Transverse colon (tissue), 4 donors: ENCODE data around the gene GATA3.

Experiments
- POLR2A ChIP-seq: fragments of 450-650 bp; IDR thresholded peaks from one replicate; pipeline ENCODE4 v1.6.1; 2016; ENCODE audit warnings: antibody characterized with exemption, mild to moderate bottlenecking, moderate library complexity
- POLR2AphosphoS5 ChIP-seq, 3 donors: sonication (generic); formaldehyde crosslinking; IDR thresholded peaks; one replicate each; pipeline ENCODE4 v1.6.1; 2016; ENCODE audit warnings: antibody characterized with exemption in 3 of 3
- TF ChIP-seq, protein P1 (sequence below), 5 experiments: fragments of 200-600 bp in 3 of 5; fragments of 450-650 bp in 2 of 5; sonication (generic) in 3 of 5; IDR thresholded peaks; 1 replicate in 2 of 5; 2 replicates in 3 of 5; pipeline ENCODE4 v1.5.1; 2016 to 2017; ENCODE audit warnings: antibody characterized with exemption in 5 of 5, inconsistent platforms in 3 of 5, mild to moderate bottlenecking in 2 of 5, moderate library complexity in 1 of 5

DNA sequence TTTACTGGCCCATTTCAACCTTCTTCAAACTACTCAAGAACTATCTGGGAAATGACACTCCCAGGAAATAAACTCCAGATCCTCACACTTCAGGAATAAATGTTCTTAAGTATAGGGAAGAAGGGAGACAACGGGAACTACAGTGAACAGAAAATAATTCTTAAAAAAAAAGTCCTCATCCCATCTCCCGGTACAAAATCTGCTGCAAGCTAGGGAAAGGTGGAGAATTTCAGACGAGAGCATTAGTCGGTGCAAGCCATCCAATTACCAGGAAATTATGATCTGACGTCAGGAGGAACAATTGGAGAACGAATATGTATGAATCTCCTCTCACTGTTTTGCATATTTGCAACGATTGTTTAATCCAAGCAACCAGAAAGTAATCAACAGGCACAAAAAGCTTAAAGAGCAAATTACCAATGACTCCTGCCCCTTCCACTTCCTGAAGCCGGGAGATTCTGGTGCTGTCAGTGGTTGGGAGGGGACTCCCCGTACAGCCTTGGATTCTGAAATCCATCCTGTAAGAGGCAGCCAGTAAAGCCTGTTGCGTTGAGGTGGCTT, 15.1 kb upstream of the GATA3 start:
- no peak for TF ChIP-seq POLR2A
- TF ChIP-seq, protein P1, sequence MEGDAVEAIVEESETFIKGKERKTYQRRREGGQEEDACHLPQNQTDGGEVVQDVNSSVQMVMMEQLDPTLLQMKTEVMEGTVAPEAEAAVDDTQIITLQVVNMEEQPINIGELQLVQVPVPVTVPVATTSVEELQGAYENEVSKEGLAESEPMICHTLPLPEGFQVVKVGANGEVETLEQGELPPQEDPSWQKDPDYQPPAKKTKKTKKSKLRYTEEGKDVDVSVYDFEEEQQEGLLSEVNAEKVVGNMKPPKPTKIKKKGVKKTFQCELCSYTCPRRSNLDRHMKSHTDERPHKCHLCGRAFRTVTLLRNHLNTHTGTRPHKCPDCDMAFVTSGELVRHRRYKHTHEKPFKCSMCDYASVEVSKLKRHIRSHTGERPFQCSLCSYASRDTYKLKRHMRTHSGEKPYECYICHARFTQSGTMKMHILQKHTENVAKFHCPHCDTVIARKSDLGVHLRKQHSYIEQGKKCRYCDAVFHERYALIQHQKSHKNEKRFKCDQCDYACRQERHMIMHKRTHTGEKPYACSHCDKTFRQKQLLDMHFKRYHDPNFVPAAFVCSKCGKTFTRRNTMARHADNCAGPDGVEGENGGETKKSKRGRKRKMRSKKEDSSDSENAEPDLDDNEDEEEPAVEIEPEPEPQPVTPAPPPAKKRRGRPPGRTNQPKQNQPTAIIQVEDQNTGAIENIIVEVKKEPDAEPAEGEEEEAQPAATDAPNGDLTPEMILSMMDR (IDR thresholded peaks at IDR 0.05), result no peak
- no peak for TF ChIP-seq POLR2AphosphoS5 (IDR thresholded peaks at IDR 0.05)
